PC-3 (cell line): ENCODE measurements around the gene KCNT2.

Experiments used
- CTCF ChIP-seq: fragments of 300-600 bp; sonication (generic); conservative IDR thresholded peaks from 2 replicates; pipeline ENCODE4 v1.5.1; 2017; ENCODE audit warnings: antibody characterized with exemption, low read depth, mild to moderate bottlenecking, low read length
- EZH2 ChIP-seq: fragments of 300-600 bp; sonication (generic); IDR thresholded peaks from one replicate; pipeline ENCODE4 v1.6.1; 2017; ENCODE audit warnings: antibody characterized with exemption, mild to moderate bottlenecking, low read length; ENCODE audit not compliant: unreplicated experiment
- EZH2phosphoT487 ChIP-seq: fragments of 300-600 bp; sonication (generic); IDR thresholded peaks from 2 replicates; pipeline ENCODE4 v1.6.1; 2018; ENCODE audit warnings: mild to moderate bottlenecking, antibody characterized with exemption, low read length, borderline replicate concordance

- TF ChIP-seq CTCF (no peak), EZH2 (no peak), EZH2phosphoT487 (no peak)
These were observed 44.5 kb downstream of the KCNT2 start for GRCh38 chr1:196563768-196564167.
